Fibroblast of lung (primary cell): ENCODE data around the gene DNAAF8. TPM values are rescaled to one million over a fixed set of nuclear protein-coding genes. Genes with fewer than 3 reads are reported as not detected.

Experiments used
- DNase-seq, 2 donors: peaks; one replicate each; pipeline versions ENCODE4 v3.0.0 to v3.0.0-alpha.2; 2010; ENCODE audit warnings: low read depth in 2 of 2
- H2AFZ ChIP-seq: 2 replicates; pipeline ENCODE4 v1.5.1; 2012; ENCODE audit warnings: low read length, control low read depth, inconsistent platforms
- H3K27ac ChIP-seq: 2 replicates; pipeline ENCODE4 v1.5.1; 2011; ENCODE audit warnings: low read length, control low read depth; ENCODE audit not compliant: insufficient read depth
- H3K27me3 ChIP-seq: 2 replicates; pipeline ENCODE4 v1.5.1; 2011; ENCODE audit warnings: mild to moderate bottlenecking, low read length; ENCODE audit not compliant: control insufficient read depth, insufficient read depth
- H3K36me3 ChIP-seq: 2 replicates; pipeline ENCODE4 v1.5.1; 2011; ENCODE audit warnings: low read length; ENCODE audit not compliant: control insufficient read depth, insufficient read depth
- H3K4me1 ChIP-seq: 2 replicates; pipeline ENCODE4 v1.5.1; 2011; ENCODE audit warnings: low read length; ENCODE audit not compliant: control insufficient read depth, insufficient read depth; ENCODE audit errors: extremely low read depth
- H3K4me2 ChIP-seq: 2 replicates; pipeline ENCODE4 v1.5.1; 2011; ENCODE audit warnings: low read length, control low read depth; ENCODE audit not compliant: insufficient read depth; ENCODE audit errors: extremely low read depth
- H3K4me3 ChIP-seq, 4 experiments: fragments of 200-600 bp in 1 of 4; sonication (generic) in 1 of 4; replicated peaks in 1 of 4; 2 replicates each; pipeline ENCODE4 v1.5.1; 2011 to 2016; ENCODE audit warnings: low read length in 4 of 4, low read depth in 3 of 4, mild to moderate bottlenecking in 3 of 4, control low read depth in 2 of 4, inconsistent platforms in 1 of 4, mixed read lengths in 1 of 4; ENCODE audit not compliant: insufficient read depth in 1 of 4; ENCODE audit errors: control extremely low read depth in 1 of 4
- H3K79me2 ChIP-seq: 2 replicates; pipeline ENCODE4 v1.5.1; 2012; ENCODE audit warnings: mild to moderate bottlenecking, low read length, inconsistent platforms; ENCODE audit not compliant: control insufficient read depth, insufficient read depth
- H3K9ac ChIP-seq: 2 replicates; pipeline ENCODE4 v1.5.1; 2011; ENCODE audit warnings: mild to moderate bottlenecking, low read length, control low read depth; ENCODE audit not compliant: insufficient read depth
- H3K9me3 ChIP-seq: 2 replicates; pipeline ENCODE4 v1.5.1; 2012; ENCODE audit warnings: low read depth, low read length; ENCODE audit not compliant: control insufficient read depth, insufficient read depth
- H4K20me1 ChIP-seq: 2 replicates; pipeline ENCODE4 v1.5.1; 2011; ENCODE audit warnings: low read length; ENCODE audit not compliant: control insufficient read depth, insufficient read depth; ENCODE audit errors: extremely low read depth
- CTCF ChIP-seq, 2 donors: IDR thresholded peaks in 1 of 2; conservative IDR thresholded peaks in 1 of 2; 1 replicate in 1 of 2; 2 replicates in 1 of 2; pipeline ENCODE4 v1.5.1; 2011 to 2012; ENCODE audit warnings: low read length in 2 of 2, control low read depth in 1 of 2, inconsistent platforms in 1 of 2, low read depth in 1 of 2, mild to moderate bottlenecking in 1 of 2
- EZH2 ChIP-seq: IDR thresholded peaks from 2 replicates; pipeline ENCODE4 v1.5.1; 2012; ENCODE audit warnings: low read length, control low read depth, mild to moderate bottlenecking; ENCODE audit errors: missing control alignments
- polyA plus RNA-seq, 2 donors: library from polyadenylated mRNA; depleted of rRNA in 1 of 2; stranded (reverse) in 1 of 2; unstranded in 1 of 2; fragments of >200 nt; gene quantifications; 2 replicates each; pipeline ENCODE4 v1.2.1, GENCODE V29; 2011 to 2012; ENCODE audit warnings: missing spikeins in 1 of 2
- total RNA-seq: library from RNA; depleted of rRNA; stranded (reverse); fragments of >200 nt; gene quantifications from 2 replicates; pipeline ENCODE4 v1.2.1, GENCODE V29; 2014

DNAAF8 gene
- total and polyA plus RNA-seq, 2 donors (not counting 1 experiment from before 2014, with no cell fraction given), result 0.50 to 0.95 TPM

- H3K9ac ChIP-seq, result peak overlapping the region; percentile 90
- H3K27me3 ChIP-seq, result no peaks in the 10 kb centered on the region
- peak overlapping the region; percentile 53 for H3K27ac ChIP-seq
- no peaks in the 10 kb centered on the region for H4K20me1 ChIP-seq
- H3K4me2 ChIP-seq, result peak overlapping the region; percentile 68
- H3K4me1 ChIP-seq, result peaks cover 7% of the 10 kb centered on the region
- DNase-seq, result peak; percentile 55 to 67
- peak overlapping the region; percentile 60 to 82 (median 76) for H3K4me3 ChIP-seq
- peaks cover 4% of the 10 kb centered on the region for H3K79me2 ChIP-seq
- H2AFZ ChIP-seq, result no peak overlapping the region
- TF ChIP-seq EZH2, result no peak
- no peak for TF ChIP-seq CTCF (conservative IDR thresholded peaks at IDR 0.05 in 1 of 2, IDR thresholded peaks at IDR 0.05 in 1 of 2; ENCODE audit: low read depth in 1 of 2, low read length in 2 of 2)
- H3K9me3 ChIP-seq, result no peaks in the 10 kb centered on the region
- H3K36me3 ChIP-seq, result peaks cover 26% of the 10 kb centered on the region
Measured at GRCh38 chr16:4693956-4694641, 40.2 kb upstream of the DNAAF8 start.

GRCh38 chr16:4694642-4695451 lies 39.5 kb upstream of the DNAAF8 start:
- Histone ChIP-seq H3K4me2 (peak overlapping the region; percentile 68), H3K9ac (no peak overlapping the region), H3K4me1 (peaks cover 7% of the 10 kb centered on the region), H3K79me2 (peaks cover 4% of the 10 kb centered on the region), H3K36me3 (peaks cover 28% of the 10 kb centered on the region), H3K4me3 (peak overlapping the region in 3 of 4 experiments; percentile 60 to 80 (median 71)), H4K20me1 (no peaks in the 10 kb centered on the region), H3K27ac (peak overlapping the region; percentile 14), H2AFZ (no peak overlapping the region), H3K27me3 (no peaks in the 10 kb centered on the region), H3K9me3 (no peaks in the 10 kb centered on the region)
- DNase-seq, result no peak
- no peak for TF ChIP-seq EZH2
- peak in 1 of 2 donors; percentile 10 for TF ChIP-seq CTCF (conservative IDR thresholded peaks at IDR 0.05 in 1 of 2, IDR thresholded peaks at IDR 0.05 in 1 of 2; ENCODE audit: low read depth in 1 of 2, low read length in 2 of 2)

- no peaks in the 10 kb centered on the region for H4K20me1 ChIP-seq
- H3K9ac ChIP-seq, result no peak overlapping the region
- H3K27me3 ChIP-seq, result no peaks in the 10 kb centered on the region
- no peak overlapping the region for H3K4me3 ChIP-seq
- no peak overlapping the region for H3K4me2 ChIP-seq
- H3K4me1 ChIP-seq, result peaks cover 7% of the 10 kb centered on the region
- DNase-seq, result no peak
- H2AFZ ChIP-seq, result no peak overlapping the region
- TF ChIP-seq EZH2 (no peak), CTCF (conservative IDR thresholded peaks at IDR 0.05 in 1 of 2, IDR thresholded peaks at IDR 0.05 in 1 of 2; ENCODE audit: low read depth in 1 of 2, low read length in 2 of 2) (no peak)
- H3K27ac ChIP-seq, result peak overlapping the region; percentile 20
- peaks cover 29% of the 10 kb centered on the region for H3K36me3 ChIP-seq
- H3K9me3 ChIP-seq, result no peaks in the 10 kb centered on the region
- peaks cover 4% of the 10 kb centered on the region for H3K79me2 ChIP-seq
Measured at GRCh38 chr16:4695473-4696171, 38.7 kb upstream of the DNAAF8 start.
